Psoas muscle (tissue), 8 donors: ENCODE data around the gene INPP4A. TPM values are rescaled to one million over a fixed set of nuclear protein-coding genes. Genes with fewer than 3 reads are reported as not detected.

Source experiments
- ATAC-seq, 4 donors: fragments of 200-7000 bp; cut with Tn5 transposase; one replicate each; pipeline ENCODE4 v1.9.1; 2020; ENCODE audit warnings: moderate library complexity in 3 of 4, mild to moderate bottlenecking in 2 of 4
- DNase-seq, 2 donors: peaks; one replicate each; pipeline ENCODE4 v3.0.0-alpha.2; 2020
- H3K27ac ChIP-seq: fragments of 200-600 bp; one replicate; pipeline ENCODE4 v1.8.0; 2022
- H3K27me3 ChIP-seq, 3 donors: fragments of 200-600 bp in 1 of 3; one replicate each; pipeline versions ENCODE4 v1.6.1 to v1.8.0; 2013 to 2022; ENCODE audit warnings: low read length in 2 of 3, mild to moderate bottlenecking in 2 of 3, moderate library complexity in 1 of 3; ENCODE audit not compliant: insufficient read depth in 3 of 3
- H3K36me3 ChIP-seq, 2 donors: fragments of 200-600 bp in 1 of 2; one replicate each; pipeline versions ENCODE4 v1.6.1 to v1.8.0; 2013 to 2022; ENCODE audit warnings: low read depth in 1 of 2, mild to moderate bottlenecking in 1 of 2, moderate library complexity in 1 of 2; ENCODE audit not compliant: insufficient read depth in 1 of 2
- H3K4me1 ChIP-seq: fragments of 200-600 bp; one replicate; pipeline ENCODE4 v1.8.0; 2022
- H3K4me3 ChIP-seq: fragments of 200-600 bp; one replicate; pipeline ENCODE4 v1.8.0; 2022; ENCODE audit warnings: mild to moderate bottlenecking
- H3K9me3 ChIP-seq: fragments of 200-600 bp; one replicate; pipeline ENCODE4 v1.8.0; 2022
- WGBS, 3 donors: extraction: QIAGEN DNeasy Blood & Tissue Kit; methylation state at CpG; one replicate each; pipeline versions ENCODE4 v1.1.6 to v1.1.7; 2013; 5-methylcytosine and 5-hydroxymethylcytosine counted together
- intact Hi-C, 2 donors: fragments of 100-400 bp; cut with DNase I; formaldehyde crosslinking; loops; one replicate each; pipeline versions ENCODE4 v1.11.0 to v1.14.2; 2022
- polyA plus RNA-seq, 3 donors: library from polyadenylated mRNA; stranded (reverse); fragments of 200-250 nt; gene quantifications; one replicate each; pipeline ENCODE4 v1.2.3, GENCODE V29; 2013
- total RNA-seq, 4 donors: library from RNA; stranded (reverse); fragmentation: NEBNext Ultra II Directional in 2 of 4; extraction: Animal tissue kit (Norgen Biotek cat#: 25700) in 2 of 4; gene quantifications; one replicate each; pipeline versions ENCODE4 v1.2.1 to v1.2.4, GENCODE V29; 2021 to 2023
- TF ChIP-seq, protein P1 (sequence below): fragments of 200-600 bp; IDR thresholded peaks from one replicate; pipeline ENCODE4 v1.8.0; 2022; ENCODE audit warnings: antibody characterized with exemption
- donor health status: healthy with polysubstance abuse.
- donor health status: DM: no; HTN: no; CAD: no; lungs with moderate emphysema.
- donor health status: Bipolar disorder and iron deficiency.
- donor health status: healthy.
- donor health status: DM: yes; HTN: yes; CAD: no.
- donor health status: DM: no; HTN: no; CAD: no.
- donor health status: DM: no; HTN: no; CAD: no.
- donor health status: DM: yes; HTN: yes; CAD: no.

Gene INPP4A
- total and polyA plus RNA-seq, 7 donors: 2.2 to 19.7 (median 9.8) TPM

DNA sequence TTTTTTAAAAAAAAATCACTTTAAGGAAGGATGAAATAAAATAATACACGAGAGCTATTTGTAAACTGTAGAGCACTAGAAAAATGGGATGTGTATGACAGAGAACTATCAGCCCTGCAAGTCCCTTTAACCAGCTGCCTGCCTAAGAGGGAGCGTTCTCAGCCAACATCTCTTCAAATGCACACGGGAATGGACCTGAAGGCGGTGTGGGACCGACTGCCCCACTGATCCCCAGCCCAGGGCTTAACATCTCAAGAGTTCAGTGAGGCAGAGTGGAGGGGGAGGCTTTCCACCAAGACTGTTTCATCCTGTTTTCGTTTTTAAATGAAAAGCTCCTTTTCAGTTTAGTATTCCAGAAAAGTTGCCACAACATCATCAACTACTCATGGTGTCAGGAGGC is 2.2 kb downstream of the INPP4A start:
- 73 to 83% (median 78%) methylated on average over 6 of the region's 6 CpGs for WGBS, 3 donors
- intact Hi-C loops: loop anchor here in 1 of 2 donors (5.0 kb wide), 1 partner anchor 60 kb away; no protein-coding TSS in a partner anchor
- Histone ChIP-seq H3K27ac (no peak overlapping the region), H3K9me3 (no peaks in the 10 kb centered on the region), H3K4me1 (peaks cover 19% of the 10 kb centered on the region), H3K36me3 (no peaks in the 10 kb centered on the region), H3K27me3 (no peaks in the 10 kb centered on the region), H3K4me3 (no peak overlapping the region)
- TF ChIP-seq, protein P1, sequence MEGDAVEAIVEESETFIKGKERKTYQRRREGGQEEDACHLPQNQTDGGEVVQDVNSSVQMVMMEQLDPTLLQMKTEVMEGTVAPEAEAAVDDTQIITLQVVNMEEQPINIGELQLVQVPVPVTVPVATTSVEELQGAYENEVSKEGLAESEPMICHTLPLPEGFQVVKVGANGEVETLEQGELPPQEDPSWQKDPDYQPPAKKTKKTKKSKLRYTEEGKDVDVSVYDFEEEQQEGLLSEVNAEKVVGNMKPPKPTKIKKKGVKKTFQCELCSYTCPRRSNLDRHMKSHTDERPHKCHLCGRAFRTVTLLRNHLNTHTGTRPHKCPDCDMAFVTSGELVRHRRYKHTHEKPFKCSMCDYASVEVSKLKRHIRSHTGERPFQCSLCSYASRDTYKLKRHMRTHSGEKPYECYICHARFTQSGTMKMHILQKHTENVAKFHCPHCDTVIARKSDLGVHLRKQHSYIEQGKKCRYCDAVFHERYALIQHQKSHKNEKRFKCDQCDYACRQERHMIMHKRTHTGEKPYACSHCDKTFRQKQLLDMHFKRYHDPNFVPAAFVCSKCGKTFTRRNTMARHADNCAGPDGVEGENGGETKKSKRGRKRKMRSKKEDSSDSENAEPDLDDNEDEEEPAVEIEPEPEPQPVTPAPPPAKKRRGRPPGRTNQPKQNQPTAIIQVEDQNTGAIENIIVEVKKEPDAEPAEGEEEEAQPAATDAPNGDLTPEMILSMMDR: no peak
- ATAC-seq: no peak
- no peak for DNase-seq

GRCh38 chr2:98448441-98449145 is 3.9 kb downstream of the INPP4A start:
- Histone ChIP-seq H3K27me3 (no peaks in the 10 kb centered on the region), H3K9me3 (no peaks in the 10 kb centered on the region), H3K4me3 (no peak overlapping the region), H3K27ac (no peak overlapping the region), H3K4me1 (peaks cover 19% of the 10 kb centered on the region), H3K36me3 (no peaks in the 10 kb centered on the region)
- 90 to 93% (median 92%) methylated on average over 10 of the region's 10 CpGs for WGBS, 3 donors
- TF ChIP-seq, protein P1: no peak
- intact Hi-C loops: loop anchor here in 1 of 2 donors (5.0 kb wide), 1 partner anchor 59 kb away; no protein-coding TSS in a partner anchor
- DNase-seq (no peak), ATAC-seq (no peak)

- Histone ChIP-seq H3K27me3 (no peaks in the 10 kb centered on the region), H3K27ac (no peak overlapping the region), H3K4me3 (no peak overlapping the region), H3K36me3 (peaks cover 0 to 6% of the 10 kb centered on the region in 2 donors), H3K9me3 (no peaks in the 10 kb centered on the region), H3K4me1 (peaks cover 14% of the 10 kb centered on the region)
- intact Hi-C loops: no loop called here
- no peak for ATAC-seq
- TF ChIP-seq, protein P1: no peak
- WGBS, 3 donors: 87 to 95% (median 92%) methylated on average over 7 of the region's 7 CpGs
- no peak for DNase-seq
Observed at GRCh38 chr2:98452396-98453027, 7.9 kb downstream of the INPP4A start.

- intact Hi-C loops: no loop called here
- H3K4me3 ChIP-seq: no peak overlapping the region
- H3K27ac ChIP-seq: no peak overlapping the region
- H3K9me3 ChIP-seq: no peaks in the 10 kb centered on the region
- DNase-seq (no peak), ATAC-seq (no peak)
- peaks cover 0 to 6% of the 10 kb centered on the region in 2 donors for H3K36me3 ChIP-seq
- TF ChIP-seq, protein P1: no peak
- H3K4me1 ChIP-seq: peaks cover 14% of the 10 kb centered on the region
- 86 to 88% (median 86%) methylated on average over 5 of the region's 5 CpGs for WGBS, 3 donors
- H3K27me3 ChIP-seq: no peaks in the 10 kb centered on the region
Observed at GRCh38 chr2:98453083-98453482, 8.4 kb downstream of the INPP4A start.
